ENCODE results near the gene NCOA1.
"Not testable (repeated sequence)": the region's sequence is repeated elsewhere in the genome, so short reads cannot be mapped to it uniquely, and the experiment has no call there.

Gene NCOA1

DNA sequence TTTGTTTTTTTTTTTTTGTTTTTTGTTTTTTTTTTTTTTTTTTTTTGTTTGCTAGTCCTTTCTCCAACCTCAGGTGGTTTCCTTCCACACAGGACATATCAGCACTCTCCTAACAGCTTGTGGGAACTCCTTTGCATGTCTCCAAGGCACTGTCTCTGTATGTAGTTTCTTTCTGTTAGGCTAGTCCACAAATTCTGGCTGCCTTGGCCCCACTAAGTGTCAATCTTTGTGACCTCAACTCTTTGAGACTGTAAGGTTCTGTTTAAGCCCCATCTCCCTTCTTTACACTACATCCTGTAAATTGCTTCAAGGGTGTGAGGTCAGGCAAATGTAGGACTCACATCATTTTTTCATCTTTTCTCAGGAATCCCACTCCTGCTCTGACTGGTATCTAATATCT, 85.1 kb downstream of the NCOA1 start:
- no peak overlapping the region for H3K4me3 ChIP-seq (ENCODE audit: low read depth, low read length)
- DNase-seq (ENCODE audit: low read depth) = no peak
- TF ChIP-seq, protein P1, sequence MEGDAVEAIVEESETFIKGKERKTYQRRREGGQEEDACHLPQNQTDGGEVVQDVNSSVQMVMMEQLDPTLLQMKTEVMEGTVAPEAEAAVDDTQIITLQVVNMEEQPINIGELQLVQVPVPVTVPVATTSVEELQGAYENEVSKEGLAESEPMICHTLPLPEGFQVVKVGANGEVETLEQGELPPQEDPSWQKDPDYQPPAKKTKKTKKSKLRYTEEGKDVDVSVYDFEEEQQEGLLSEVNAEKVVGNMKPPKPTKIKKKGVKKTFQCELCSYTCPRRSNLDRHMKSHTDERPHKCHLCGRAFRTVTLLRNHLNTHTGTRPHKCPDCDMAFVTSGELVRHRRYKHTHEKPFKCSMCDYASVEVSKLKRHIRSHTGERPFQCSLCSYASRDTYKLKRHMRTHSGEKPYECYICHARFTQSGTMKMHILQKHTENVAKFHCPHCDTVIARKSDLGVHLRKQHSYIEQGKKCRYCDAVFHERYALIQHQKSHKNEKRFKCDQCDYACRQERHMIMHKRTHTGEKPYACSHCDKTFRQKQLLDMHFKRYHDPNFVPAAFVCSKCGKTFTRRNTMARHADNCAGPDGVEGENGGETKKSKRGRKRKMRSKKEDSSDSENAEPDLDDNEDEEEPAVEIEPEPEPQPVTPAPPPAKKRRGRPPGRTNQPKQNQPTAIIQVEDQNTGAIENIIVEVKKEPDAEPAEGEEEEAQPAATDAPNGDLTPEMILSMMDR (IDR thresholded peaks at IDR 0.05; ENCODE audit: low read depth, low read length, missing control alignments) = no peak

DNA sequence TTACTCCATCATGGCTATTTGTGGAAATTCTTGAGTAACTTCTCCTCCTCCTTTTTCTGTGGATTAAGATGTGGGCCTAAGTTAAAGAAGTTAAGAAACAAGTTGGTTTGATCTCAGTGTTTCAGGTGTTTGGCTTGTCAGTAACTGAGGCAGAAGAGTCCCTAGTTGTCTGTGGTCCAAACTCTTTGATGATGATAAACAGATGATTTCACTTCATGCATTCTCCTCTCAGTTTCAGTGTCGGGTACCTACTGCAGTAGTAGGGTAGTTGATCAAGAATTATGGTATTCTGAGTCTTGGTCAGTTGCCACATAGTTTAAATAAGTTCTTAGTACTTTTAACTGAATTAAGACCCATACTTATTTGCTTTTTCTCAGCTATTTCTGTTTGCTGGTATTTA, 85.6 kb downstream of the NCOA1 start:
- TF ChIP-seq, protein P1 (IDR thresholded peaks at IDR 0.05; ENCODE audit: low read depth, low read length, missing control alignments) = no peak
- no peak for DNase-seq (ENCODE audit: low read depth)
- H3K4me3 ChIP-seq (ENCODE audit: low read depth, low read length) = no peak overlapping the region

DNA sequence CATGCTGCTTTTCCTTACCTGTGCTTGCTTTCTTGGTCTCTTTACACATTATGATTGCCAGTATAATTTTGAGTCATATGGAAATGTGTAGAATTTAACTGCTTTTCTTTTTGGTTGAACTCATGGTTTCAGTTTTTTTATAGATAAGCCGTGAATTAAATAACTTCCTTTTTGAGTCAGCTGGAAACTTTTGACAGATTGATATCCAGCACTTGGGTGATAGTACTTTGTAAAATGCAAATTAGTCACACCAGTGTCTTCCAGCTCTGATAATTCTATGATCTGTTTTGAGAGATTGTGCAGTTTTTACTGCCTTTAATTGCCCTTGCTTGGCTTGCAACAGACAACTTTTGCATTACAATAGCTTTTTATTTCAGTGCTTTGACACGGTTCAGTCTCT, 86.4 kb downstream of the NCOA1 start:
- peak; percentile 72 for DNase-seq (ENCODE audit: low read depth)

DNA sequence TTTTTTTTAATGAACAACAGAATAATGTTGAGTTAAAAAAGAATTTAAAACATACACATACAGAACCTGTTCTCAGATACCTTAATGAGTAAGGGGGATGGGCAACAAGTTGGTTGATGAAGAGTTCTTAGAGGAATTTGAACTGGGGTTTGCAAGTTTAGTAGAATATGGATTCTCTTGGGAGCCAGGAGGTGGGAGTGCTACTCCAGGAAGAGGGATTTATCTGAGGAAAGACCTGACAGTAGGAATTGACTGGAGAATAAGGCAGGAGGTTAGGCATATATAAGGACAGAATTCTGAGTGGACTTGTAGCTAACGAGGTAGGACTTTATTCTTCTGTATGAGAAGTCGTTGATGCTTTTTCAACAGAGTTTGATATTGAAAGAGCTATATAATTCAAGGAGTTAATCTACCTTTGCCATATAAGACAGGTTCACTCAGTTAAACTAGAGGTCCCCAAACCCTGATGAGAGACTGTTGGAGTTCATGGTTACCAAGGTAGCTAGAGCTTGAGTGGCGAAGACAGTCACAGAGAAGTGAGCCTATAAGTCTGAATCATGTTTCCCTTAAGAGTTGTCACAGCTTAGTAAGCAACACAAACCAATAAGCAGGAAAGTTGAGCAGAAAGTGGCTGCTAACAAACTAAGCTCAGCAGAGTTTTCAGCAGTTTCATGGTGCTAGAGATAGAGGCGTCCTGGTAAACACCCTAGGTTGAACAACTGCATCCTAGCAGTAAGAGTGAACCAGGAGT, 88.2 kb downstream of the NCOA1 start:
- DNase-seq (ENCODE audit: low read depth) = no peak
- no peak overlapping the region; the same call in 1 of the 2 replicates for H3K4me3 ChIP-seq (ENCODE audit: low read depth, low read length)
- TF ChIP-seq, protein P1 (IDR thresholded peaks at IDR 0.05; ENCODE audit: low read depth, low read length, missing control alignments) = no peak

More for the DNA sequence above, 86.4 kb downstream of the NCOA1 start:
- no peak overlapping the region; the same call in 1 of the 2 replicates for H3K4me3 ChIP-seq (ENCODE audit: low read depth, low read length)
- TF ChIP-seq, protein P1 (IDR thresholded peaks at IDR 0.05; ENCODE audit: low read depth, low read length, missing control alignments) = no peak

DNA sequence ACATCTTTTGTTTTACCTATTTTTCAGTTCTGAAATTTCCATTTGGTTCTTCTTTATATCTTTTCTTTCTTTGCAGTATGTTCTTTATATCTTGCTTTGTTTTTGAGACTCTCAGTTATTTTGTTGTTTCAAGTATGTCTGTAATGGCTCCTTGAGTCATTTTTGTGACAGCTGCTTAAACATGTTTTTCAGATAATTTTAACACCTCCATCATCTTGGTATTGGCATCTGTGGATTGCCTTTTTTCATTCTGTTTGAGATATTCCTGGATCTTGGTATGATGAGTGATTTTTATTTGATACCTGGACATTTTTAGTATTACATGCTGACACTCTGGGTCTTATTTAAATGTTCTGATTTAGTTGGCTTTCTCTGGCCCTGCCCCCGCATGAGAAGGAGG, 89.5 kb downstream of the NCOA1 start:
- no peak for DNase-seq (ENCODE audit: low read depth)
- no peak overlapping the region for H3K4me3 ChIP-seq (ENCODE audit: low read depth, low read length)
- TF ChIP-seq, protein P1 (IDR thresholded peaks at IDR 0.05; ENCODE audit: low read depth, low read length, missing control alignments) = no peak

DNA sequence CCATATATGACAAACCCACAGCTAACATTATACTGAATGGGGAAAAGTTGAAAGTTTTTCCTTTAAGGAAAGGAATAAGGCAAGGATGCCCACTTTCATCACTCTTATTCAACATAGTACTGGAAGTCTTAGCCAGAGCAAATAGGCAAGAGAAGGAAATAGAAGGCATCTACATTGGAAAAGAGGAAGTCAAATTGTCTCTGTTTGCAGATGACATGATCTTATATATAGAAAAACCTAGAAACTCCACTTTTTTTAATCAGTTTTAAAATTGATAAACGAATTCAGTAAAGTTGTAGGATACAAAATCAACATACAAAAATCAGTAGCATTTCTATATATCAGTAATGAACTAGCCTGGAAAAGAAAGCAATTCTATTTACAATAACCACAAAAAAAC, 90.9 kb downstream of the NCOA1 start:
- H3K4me3 ChIP-seq (ENCODE audit: low read depth, low read length); DNase-seq (ENCODE audit: low read depth): not testable (repeated sequence)

DNA sequence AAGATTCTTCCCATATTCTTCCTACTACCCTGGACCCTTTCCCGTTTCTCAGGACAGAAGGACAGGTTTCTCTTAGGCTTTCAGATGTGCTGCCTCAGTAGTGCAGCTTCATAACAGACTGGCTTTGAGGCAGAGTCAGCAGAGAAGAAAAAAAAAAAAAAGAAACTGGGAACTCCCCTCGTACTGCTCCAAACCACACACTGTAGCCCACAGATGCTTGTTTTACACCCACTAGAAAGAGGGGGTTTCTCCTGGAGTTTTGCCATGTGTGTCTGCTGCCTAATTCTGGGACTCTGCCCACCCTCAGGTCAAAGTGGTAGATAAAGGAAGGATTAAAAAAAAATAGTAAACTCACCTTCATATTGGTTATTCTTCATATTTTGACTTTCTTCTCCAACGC, 95.9 kb downstream of the NCOA1 start:
- TF ChIP-seq, protein P1 (IDR thresholded peaks at IDR 0.05; ENCODE audit: low read depth, low read length, missing control alignments) = no peak
- peak overlapping the region; percentile 7; the same call in 1 of the 2 replicates for H3K4me3 ChIP-seq (ENCODE audit: low read depth, low read length)
- peak; percentile 36 for DNase-seq (ENCODE audit: low read depth)
